Small intestine (tissue), 7 donors: Measurements from ENCODE around the gene TNFRSF25. TPM values are rescaled to one million over a fixed set of nuclear protein-coding genes. Genes with fewer than 3 reads are reported as not detected.

Experiments used
- DNase-seq, 2 donors: peaks; one replicate each; pipeline versions ENCODE4 v3.0.0 to v3.0.0-alpha.2; 2013
- FAIRE-seq: peaks from 2 replicates; lab custom pipeline; 2012; peaks lifted over from hg19 to GRCh38; lab: Jason Lieb, UNC
- H3K27ac ChIP-seq, 3 donors: one replicate each; pipeline ENCODE4 v1.5.1; 2013; ENCODE audit warnings: low read length in 2 of 3, mild to moderate bottlenecking in 2 of 3, control low read depth in 1 of 3, inconsistent platforms in 1 of 3, low read depth in 1 of 3, moderate library complexity in 1 of 3
- H3K27me3 ChIP-seq, 3 donors: one replicate each; pipeline ENCODE4 v1.6.1; 2013; ENCODE audit warnings: low read length in 3 of 3, inconsistent platforms in 1 of 3; ENCODE audit not compliant: control insufficient read depth in 3 of 3, insufficient read depth in 3 of 3
- H3K36me3 ChIP-seq, 3 donors: one replicate each; pipeline ENCODE4 v1.6.1; 2013; ENCODE audit warnings: low read length in 3 of 3, inconsistent platforms in 1 of 3, low read depth in 1 of 3, mild to moderate bottlenecking in 1 of 3, moderate library complexity in 1 of 3; ENCODE audit not compliant: control insufficient read depth in 3 of 3, insufficient read depth in 2 of 3
- H3K4me1 ChIP-seq, 3 donors: one replicate each; pipeline ENCODE4 v1.6.1; 2013; ENCODE audit warnings: low read length in 2 of 3, inconsistent platforms in 1 of 3, low read depth in 1 of 3, mild to moderate bottlenecking in 1 of 3, moderate library complexity in 1 of 3; ENCODE audit not compliant: control insufficient read depth in 3 of 3, insufficient read depth in 2 of 3
- H3K4me3 ChIP-seq, 3 donors: one replicate each; pipeline ENCODE4 v1.5.1; 2013; ENCODE audit warnings: low read length in 3 of 3, control low read depth in 1 of 3, inconsistent platforms in 1 of 3, low read depth in 1 of 3, mild to moderate bottlenecking in 1 of 3, moderate library complexity in 1 of 3
- H3K9me3 ChIP-seq, 2 donors: one replicate each; pipeline ENCODE4 v1.6.1; 2013; ENCODE audit warnings: low read depth in 1 of 2, low read length in 1 of 2; ENCODE audit not compliant: control insufficient read depth in 2 of 2, insufficient read depth in 1 of 2
- WGBS, 3 donors: extraction: QIAGEN DNeasy Blood & Tissue Kit; methylation state at CpG; one replicate each; pipeline ENCODE4 v1.1.7; 2013; 5-methylcytosine and 5-hydroxymethylcytosine counted together
- polyA plus RNA-seq, 4 donors: library from polyadenylated mRNA; stranded (reverse) in 3 of 4; unstranded in 1 of 4; fragments of 200-250 nt in 3 of 4; fragments of 120-200 nt in 1 of 4; gene quantifications; one replicate each; pipeline versions ENCODE4 v1.2.1 to v1.2.3, GENCODE V29; 2013
- donor health status: healthy with polysubstance abuse.
- donor health status: control.
- donor health status: control.
- donor health status: Bipolar disorder and iron deficiency.
- donor health status: healthy.

Gene TNFRSF25
- polyA plus RNA-seq, 4 donors, result 23.0 to 52.7 (median 33.2) TPM

DNA sequence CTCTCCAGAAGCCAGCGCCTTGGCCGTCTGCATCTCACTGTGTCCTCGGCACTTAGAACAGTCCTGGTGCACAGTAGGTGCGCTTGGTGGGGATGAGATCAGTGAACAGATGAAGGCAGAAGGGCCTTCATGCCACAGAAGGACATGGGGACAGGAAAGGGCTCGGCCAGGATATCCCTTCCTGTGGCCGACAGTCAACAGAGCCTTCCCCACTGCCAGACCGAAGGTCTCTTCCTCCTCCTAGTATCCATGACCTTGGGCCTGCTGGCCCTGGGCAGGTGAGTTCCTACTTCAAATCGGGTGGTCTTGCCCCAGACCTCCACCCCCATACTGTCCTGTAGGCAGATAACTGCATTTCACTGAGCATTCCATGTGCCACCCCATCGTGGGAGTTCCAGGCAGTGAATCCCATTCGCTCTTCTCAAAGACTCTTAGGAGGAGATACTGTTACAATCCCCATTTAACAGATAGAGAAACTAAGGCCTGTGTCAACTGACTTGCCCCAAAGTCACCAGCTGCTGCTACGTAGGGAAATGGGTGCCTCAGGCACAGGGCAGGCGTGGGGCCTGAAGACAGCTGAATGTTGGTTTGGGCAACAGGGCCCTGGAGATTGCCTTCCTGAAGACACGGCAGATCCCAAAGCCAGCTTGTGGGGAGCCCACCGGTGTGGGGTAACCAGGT, 22.0 kb upstream of the TNFRSF25 start:
- no peak overlapping the region for H3K4me3 ChIP-seq
- FAIRE-seq, result no peak
- no peak for DNase-seq
- H3K36me3 ChIP-seq, result no peaks in the 10 kb centered on the region
- peaks cover 0 to 13% (median 7%) of the 10 kb centered on the region in 3 donors for H3K27me3 ChIP-seq
- 83 to 89% (median 85%) methylated on average over 14 of the region's 14 CpGs for WGBS, 3 donors
- H3K27ac ChIP-seq, result no peak overlapping the region
- no peaks in the 10 kb centered on the region for H3K9me3 ChIP-seq
- H3K4me1 ChIP-seq, result peaks cover 0 to 40% (median 0%) of the 10 kb centered on the region in 3 donors

DNA sequence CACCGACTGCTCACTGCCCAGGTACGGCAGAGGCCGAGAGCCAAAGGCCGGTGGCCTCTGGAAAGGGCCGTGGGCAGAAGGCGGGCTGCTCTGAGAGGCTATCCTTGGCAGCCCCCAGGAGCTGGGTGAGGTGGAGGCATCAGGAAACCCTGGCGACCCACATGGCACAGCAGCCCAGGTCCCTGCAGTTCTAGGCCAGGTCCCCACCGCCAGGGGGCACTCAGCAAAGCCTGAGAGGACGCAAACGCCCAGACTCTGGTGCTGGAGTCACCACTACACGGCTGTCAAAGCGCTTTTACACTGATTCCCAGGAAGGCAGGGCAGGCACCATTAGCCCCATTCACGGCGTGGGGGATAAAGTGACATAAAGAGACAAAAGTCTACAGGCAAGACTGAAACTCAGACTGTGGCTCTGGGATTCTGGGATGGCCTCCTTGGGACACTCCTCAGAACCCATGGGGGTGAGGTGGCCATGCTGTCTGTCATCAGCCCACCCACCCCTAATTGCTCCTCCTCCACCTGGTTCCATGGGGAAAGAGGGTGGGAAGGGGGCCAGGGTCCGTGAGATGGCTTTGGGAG, 20.5 kb upstream of the TNFRSF25 start:
- DNase-seq (peak; percentile 87 to 92), FAIRE-seq (no peak)
- Histone ChIP-seq H3K9me3 (no peaks in the 10 kb centered on the region), H3K4me1 (peaks cover 0 to 41% (median 0%) of the 10 kb centered on the region in 3 donors), H3K36me3 (no peaks in the 10 kb centered on the region), H3K27ac (no peak overlapping the region), H3K27me3 (peaks cover 0 to 13% (median 7%) of the 10 kb centered on the region in 3 donors), H3K4me3 (peak overlapping the region in 1 of 3 donors; percentile 41)
- 0 to 5% (median 2%) methylated on average over 15 of the region's 15 CpGs for WGBS, 3 donors

DNA sequence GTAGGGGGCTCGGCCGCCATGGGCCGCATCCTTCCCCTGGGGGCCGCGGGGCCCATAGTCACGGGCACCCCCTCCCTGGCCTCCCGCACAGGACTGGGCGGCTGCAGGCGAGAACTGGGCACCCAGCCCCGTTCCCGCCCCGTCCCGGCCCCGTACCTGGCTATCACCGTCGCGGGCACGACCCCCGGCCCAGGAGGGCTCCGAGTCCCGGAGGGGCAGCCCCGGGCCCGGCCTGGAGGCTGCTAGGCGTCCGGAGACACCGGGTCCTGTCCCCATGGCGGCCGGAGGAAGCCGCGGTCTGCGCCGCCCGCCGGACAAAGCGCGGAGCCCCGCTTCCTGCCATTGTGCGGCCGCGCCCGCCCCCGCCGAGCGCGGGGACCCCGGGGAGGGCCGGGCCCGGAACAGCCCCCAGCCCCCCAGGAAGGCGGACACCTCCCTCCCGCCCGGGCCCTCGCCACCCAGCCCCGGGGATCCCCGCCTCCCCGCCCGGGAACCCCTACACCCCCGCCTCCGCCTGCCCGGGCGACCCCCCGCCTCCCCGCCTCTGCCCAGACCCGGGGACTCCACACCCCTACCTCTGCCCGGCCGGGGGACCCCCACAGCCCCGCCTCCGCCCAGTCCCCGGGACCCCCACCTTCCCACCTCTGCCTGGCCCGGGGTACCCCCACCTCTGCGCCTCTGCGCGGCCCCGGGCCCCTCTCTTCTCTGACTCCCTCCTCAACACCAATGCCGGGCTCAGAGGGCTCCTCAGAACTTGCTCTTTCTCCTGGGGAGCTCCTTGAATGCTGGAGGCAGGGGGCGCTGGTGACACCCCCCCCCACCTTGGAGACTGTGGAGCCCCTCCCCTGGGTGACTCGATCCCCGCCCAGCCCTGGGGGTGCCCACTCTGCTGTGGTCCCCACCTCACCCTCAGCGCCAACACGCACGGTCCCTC, 19.5 kb upstream of the TNFRSF25 start:
- Histone ChIP-seq H3K27me3 (peaks cover 0 to 13% (median 7%) of the 10 kb centered on the region in 3 donors), H3K4me3 (peak overlapping the region; percentile 16 to 48 (median 38)), H3K9me3 (no peaks in the 10 kb centered on the region), H3K4me1 (peaks cover 0 to 42% (median 0%) of the 10 kb centered on the region in 3 donors), H3K36me3 (no peaks in the 10 kb centered on the region), H3K27ac (no peak overlapping the region)
- DNase-seq (peak in 1 of 2 donors; percentile 58), FAIRE-seq (no peak)
- 1 to 4% (median 2%) methylated on average over 24 to 80 of the region's 80 CpGs for WGBS, 3 donors

DNA sequence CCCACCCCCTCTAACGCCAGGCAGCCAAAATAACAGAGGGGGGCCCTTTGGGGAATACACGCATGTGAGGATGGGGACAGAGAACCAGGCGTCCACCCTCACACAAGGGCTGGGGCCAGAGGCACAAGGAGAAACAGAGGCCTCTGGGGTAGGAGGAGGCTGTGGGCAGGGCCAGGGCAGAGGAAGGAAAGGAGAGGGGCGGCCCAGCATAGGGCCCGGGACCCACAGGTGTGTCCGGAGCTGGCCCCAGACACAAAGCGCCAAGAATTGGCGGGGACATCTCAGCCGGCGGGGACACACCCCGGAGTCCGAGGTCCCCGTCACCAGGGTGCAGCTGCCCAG, 18.8 kb upstream of the TNFRSF25 start:
- no peak for FAIRE-seq
- no peak overlapping the region for H3K27ac ChIP-seq
- H3K27me3 ChIP-seq, result peaks cover 0 to 13% (median 7%) of the 10 kb centered on the region in 3 donors
- peak overlapping the region in 2 of 3 donors; percentile 16 to 48 for H3K4me3 ChIP-seq
- no peak for DNase-seq
- no peaks in the 10 kb centered on the region for H3K36me3 ChIP-seq
- 17 to 36% (median 23%) methylated on average over 6 to 13 of the region's 13 CpGs for WGBS, 3 donors
- no peaks in the 10 kb centered on the region for H3K9me3 ChIP-seq
- peaks cover 0 to 44% (median 0%) of the 10 kb centered on the region in 3 donors for H3K4me1 ChIP-seq

DNA sequence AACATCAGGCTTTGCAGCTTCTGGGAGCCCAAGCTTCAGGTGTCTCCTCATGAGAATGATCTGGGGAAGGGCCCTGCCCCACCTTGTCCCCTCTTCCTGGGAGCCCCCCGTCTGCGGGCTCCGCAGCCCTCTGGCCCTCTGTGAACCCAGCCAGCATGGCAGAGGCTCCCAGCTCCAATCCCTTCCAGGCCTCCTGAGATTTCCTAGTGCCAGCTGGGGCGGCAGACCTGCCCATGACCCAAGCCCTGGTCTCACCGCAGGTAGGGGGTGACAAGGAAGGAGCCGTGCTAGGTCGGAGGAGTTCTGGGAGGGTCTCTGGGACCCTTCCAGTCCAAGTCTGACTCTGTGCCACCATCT, 17.8 kb upstream of the TNFRSF25 start:
- Histone ChIP-seq H3K27me3 (peaks cover 0 to 13% (median 7%) of the 10 kb centered on the region in 3 donors), H3K36me3 (no peaks in the 10 kb centered on the region), H3K27ac (no peak overlapping the region), H3K4me1 (peaks cover 0 to 45% (median 0%) of the 10 kb centered on the region in 3 donors), H3K4me3 (no peak overlapping the region), H3K9me3 (no peaks in the 10 kb centered on the region)
- 90 to 93% (median 92%) methylated on average over 7 of the region's 7 CpGs for WGBS, 3 donors
- DNase-seq (no peak), FAIRE-seq (no peak)

DNA sequence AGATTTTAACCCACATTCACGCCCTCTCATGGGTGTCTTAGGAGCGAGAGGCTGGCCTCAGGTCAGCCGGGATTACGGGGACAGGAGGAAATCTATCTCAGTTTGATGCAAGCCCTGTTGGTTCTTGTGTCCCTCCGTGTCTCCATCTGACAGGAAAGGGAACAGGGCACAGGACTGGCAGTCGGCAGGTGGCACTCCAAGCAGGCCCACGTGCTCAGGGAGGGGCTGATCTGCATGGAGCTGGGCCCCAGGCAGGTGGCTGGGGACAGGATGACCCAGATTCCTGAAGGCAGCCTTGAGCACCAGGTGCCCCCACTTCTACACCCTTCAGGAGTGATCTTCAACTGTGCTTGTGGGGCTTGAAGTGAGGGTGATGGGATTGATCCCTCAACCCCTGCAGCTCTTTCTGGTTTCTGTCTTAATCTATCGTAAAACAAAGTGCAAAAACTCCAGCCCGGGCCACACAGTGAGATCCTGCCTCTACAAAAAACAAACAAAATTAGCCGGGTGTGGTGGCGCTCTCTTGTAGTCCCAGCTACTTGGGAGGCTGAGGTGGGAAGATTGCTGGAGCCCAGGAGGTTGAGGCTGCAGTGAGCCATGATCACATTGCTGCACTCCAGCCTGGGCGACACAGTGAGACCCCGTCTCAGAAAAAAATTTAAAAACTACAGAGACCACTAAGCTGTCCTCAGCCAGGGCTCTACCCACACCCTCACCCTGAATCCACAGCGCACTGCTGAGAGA, 17.2 kb upstream of the TNFRSF25 start:
- DNase-seq (peak; percentile 42 to 79), FAIRE-seq (no peak)
- Histone ChIP-seq H3K4me3 (no peak overlapping the region), H3K9me3 (no peaks in the 10 kb centered on the region), H3K27ac (no peak overlapping the region), H3K36me3 (no peaks in the 10 kb centered on the region), H3K27me3 (peaks cover 0 to 13% (median 7%) of the 10 kb centered on the region in 3 donors), H3K4me1 (peaks cover 0 to 46% (median 0%) of the 10 kb centered on the region in 3 donors)
- WGBS, 3 donors, result 40 to 64% (median 40%) methylated on average over 14 of the region's 14 CpGs

DNA sequence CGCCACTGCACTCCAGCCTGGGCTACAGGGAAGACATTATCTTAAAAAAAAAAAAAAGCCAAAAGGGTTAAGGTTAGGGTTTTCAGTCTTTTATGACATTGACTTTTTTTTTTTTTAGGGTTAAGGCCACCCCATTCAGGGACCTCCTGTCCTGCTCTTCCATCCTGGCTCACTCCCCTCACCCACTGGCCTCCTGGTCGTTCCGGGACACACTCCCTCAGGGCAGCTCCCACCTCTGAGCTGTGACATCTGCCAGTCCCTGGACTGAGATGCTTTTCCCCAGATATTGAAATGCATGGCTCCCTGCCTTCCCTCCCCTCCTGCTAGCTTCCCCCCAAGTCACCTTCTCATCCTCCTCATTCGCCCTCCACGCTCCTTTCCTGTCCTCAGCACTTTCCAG, 15.8 kb upstream of the TNFRSF25 start:
- no peak for DNase-seq
- no peak for FAIRE-seq

More for the DNA sequence above, 15.8 kb upstream of the TNFRSF25 start:
- Histone ChIP-seq H3K4me3 (no peak overlapping the region), H3K4me1 (peaks cover 0 to 56% (median 2%) of the 10 kb centered on the region in 3 donors), H3K27ac (no peak overlapping the region), H3K36me3 (peaks cover 0 to 4% (median 0%) of the 10 kb centered on the region in 3 donors), H3K9me3 (no peaks in the 10 kb centered on the region), H3K27me3 (peaks cover 0 to 13% (median 7%) of the 10 kb centered on the region in 3 donors)
- WGBS, 3 donors, result 36 to 73% (median 60%) methylated on average over 5 of the region's 5 CpGs
